HG03520 (cell line): ENCODE data around the gene ARHGAP24.
"Not testable (repeated sequence)": the region's sequence is repeated elsewhere in the genome, so short reads cannot be mapped to it uniquely, and the experiment has no call there.

Experiments
- ATAC-seq: cut with Tn5 transposase; IDR thresholded peaks from one replicate; pipeline ENCODE4 v1.9.1; 2021; ENCODE audit warnings: mild to moderate bottlenecking, moderate library complexity; ENCODE audit not compliant: unreplicated experiment

Gene ARHGAP24

DNA sequence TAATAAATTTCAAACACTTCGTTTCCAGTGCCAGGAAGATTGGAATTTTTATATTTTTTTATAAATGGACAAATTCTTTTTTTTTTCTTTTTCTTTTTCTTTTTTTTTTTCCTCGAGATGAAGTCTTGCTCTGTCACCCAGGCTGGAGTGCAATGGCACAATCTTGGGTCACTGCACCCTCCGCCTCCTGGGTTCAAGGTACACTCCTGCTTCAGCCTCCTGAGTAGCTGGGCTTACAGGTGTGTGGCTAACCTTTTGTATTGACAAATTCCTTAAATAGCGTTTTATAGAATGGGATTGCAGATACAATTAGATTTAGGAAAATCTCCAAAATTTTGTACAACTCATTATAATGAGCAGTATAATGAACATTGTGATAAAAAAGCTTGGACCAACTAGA, 328.9 kb downstream of the ARHGAP24 start:
- ATAC-seq: no peak

DNA sequence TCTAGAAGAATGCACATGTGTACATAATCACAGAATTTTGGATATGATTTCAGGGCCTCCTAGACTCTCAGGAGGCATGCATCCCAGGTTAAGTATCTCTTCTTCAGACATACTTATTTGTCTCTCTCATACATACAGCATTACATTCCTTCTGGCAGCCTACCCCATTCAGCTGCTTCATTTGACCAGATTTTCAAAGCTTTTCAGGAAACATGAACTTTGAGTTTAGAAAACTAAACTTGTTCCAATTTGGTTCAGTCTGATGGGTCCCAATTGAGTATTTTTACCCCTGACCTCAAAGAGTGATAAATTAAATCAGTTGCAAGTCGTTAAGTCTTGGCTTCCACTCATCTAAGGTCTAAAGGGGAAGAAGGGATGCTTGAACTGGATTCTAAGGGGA, 330.9 kb downstream of the ARHGAP24 start:
- no peak for ATAC-seq

DNA sequence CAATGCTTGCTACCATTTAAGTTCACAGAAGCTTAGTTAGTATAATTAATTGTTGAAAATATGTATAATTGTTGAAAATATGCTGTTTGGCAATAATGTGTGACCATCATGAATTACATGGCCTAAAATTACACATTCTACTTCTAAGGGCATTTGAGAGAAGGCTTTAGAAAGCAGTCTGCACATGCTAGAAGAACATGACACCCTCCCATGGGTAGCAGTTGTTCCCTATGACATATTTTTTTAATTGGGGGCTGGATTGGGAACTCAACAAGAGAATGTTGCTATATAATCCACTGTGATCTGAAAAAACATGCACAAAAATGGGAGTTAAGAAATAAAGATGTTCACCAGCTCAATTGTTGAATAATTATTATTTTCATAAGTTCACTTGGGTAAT, 331.4 kb downstream of the ARHGAP24 start:
- no peak for ATAC-seq

DNA sequence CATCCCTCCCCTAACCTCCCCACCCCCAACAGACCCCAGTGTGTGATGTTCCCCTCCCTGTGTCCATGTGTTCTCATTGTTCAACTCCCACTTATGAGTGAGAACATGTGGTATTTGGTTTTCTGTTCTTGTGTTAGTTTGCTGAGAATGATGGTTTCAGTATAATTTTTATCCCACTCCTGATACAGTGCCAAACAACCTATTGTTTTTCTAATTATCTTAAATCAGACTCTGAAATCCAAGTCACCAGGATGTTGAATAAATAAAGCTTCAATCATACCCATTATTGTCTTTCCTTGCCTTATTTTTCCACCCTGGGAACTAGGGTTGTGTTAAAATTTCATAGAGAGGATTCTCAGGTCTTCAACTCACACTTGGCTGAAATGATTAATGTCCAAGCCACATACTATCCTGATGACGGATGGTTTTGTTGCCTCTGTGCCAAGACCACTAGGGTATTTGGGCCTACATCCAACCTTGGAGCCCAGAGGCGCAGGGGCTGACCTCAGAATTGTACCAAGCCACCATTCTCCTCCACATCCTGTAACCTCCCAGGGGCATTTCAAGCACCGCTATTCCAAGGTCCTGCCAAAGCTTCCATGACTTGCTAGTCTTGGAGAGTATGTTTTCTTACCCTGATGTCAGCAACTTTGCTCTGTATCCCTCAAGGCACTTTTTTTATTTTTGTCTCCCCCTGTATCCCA, 332.4 kb downstream of the ARHGAP24 start:
- ATAC-seq: no peak

DNA sequence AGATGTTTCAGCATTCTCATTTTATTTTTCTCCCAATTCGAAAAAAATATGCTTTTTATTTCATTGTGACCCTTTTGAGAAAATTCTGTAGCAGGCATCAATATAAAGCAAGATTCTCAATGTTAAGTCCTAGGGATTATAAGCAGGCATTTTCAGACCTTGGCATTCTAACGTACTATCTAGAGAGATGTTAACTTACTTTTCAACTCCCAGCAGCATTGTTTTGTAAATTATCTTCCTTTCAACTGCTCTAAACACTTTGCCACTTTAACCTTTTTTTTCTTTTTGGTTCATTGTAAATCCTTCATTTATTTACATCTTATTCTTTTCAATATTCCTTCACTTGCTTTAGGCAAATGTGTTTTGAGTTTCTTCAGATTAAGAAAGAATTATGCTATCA, 333.2 kb downstream of the ARHGAP24 start:
- no peak for ATAC-seq

DNA sequence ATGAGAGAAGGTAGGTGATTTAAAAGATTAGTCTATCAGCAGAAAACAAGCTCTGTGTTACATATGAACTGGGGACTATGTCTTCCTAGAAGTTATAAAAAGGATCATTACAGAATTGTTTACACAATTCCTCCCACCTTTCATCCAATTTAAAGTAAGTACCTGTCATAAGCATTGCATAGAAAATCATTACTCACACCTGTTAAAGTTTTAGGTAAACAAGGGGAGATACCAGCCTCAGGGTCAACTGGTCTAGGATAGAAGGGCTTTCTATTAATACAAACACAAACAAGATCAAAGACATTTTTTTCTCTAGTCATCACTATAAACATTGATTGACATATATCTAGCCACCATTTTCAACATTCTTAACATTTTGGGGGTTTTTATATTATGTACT, 333.9 kb downstream of the ARHGAP24 start:
- no peak for ATAC-seq

DNA sequence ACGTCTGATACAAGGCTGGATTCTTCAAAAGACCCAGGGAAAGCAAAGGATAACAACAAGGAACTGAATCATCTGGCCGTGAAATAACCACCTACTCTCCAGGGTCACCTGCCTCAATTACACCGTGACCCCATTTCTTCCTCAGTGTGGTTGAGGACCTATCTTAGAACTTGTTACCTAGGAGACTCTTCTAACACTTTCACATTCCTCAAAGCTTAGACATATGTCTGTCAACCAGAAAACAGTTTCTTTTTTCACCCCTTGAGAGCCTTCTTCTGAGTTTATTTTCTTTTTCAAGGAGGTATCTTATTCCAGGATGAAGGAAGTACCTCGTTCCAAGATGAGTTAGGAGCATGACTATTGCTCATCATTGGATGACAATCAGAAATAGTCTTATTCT, 337.8 kb downstream of the ARHGAP24 start:
- no peak for ATAC-seq

DNA sequence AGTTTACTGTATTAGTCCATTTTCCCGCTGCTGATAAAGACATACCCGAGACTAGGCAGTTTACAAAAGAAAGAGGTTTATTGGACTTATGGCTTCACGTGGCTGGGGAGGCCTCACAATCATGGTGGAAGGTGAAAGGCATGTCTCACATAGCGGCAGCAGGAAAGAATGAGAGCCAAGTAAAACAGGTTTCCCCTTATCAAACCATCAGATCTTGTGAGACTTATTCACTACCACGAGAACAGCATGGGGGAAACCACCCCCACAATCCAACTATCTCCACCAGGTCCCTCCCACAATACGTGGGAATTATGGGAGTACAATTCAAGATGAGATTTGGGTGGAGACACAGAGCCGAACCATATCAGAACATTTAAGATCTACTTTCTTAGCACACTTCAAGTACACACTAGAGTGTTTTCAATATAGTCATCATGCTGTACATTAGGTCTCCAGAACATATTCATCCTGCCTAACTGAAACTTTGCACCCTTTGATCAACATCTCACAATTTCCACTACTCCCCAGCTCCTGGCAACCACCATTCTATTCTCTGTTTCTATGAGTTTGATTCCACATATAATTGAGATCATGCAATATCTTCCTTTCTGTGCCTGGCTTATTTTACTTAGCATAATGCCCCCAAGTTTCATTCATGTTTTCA, 341.0 kb downstream of the ARHGAP24 start:
- no peak for ATAC-seq

DNA sequence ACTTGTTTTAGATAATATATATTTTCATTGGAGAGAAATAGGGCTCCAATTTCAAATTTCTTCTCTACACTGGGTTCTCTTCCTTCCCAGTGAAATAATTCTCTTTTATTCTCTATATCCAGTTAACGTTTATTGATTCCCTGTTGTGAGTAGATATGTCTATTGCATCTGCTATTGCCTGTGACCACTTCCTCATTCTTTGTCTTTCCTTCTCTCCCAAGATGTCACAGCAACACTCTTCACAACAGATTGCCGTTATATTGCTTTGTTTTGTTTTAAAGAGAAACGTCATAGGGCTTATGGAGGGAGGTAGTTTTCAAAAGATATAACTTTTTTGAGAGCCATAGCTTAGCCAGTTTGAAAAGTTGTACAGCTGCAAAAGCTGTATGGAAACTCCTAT, 343.8 kb downstream of the ARHGAP24 start:
- no peak for ATAC-seq

DNA sequence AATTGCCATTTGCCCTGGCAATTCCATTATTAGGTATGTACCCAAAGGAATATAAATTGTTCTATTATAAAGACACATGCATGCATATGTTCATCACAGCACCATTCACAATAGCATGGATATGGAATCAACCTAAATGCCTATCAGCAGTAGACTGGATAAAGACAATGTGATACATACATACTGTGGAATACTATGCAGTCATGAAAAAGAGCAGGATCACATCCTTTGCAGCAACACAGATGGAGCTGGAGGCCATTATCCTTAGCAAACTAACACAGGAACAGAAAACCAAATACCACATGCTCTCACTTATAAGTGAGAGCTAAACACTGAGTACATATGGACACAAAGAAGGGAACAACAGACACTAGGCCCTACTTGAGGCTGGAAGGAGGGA, 345.2 kb downstream of the ARHGAP24 start:
- ATAC-seq: not testable (repeated sequence)

DNA sequence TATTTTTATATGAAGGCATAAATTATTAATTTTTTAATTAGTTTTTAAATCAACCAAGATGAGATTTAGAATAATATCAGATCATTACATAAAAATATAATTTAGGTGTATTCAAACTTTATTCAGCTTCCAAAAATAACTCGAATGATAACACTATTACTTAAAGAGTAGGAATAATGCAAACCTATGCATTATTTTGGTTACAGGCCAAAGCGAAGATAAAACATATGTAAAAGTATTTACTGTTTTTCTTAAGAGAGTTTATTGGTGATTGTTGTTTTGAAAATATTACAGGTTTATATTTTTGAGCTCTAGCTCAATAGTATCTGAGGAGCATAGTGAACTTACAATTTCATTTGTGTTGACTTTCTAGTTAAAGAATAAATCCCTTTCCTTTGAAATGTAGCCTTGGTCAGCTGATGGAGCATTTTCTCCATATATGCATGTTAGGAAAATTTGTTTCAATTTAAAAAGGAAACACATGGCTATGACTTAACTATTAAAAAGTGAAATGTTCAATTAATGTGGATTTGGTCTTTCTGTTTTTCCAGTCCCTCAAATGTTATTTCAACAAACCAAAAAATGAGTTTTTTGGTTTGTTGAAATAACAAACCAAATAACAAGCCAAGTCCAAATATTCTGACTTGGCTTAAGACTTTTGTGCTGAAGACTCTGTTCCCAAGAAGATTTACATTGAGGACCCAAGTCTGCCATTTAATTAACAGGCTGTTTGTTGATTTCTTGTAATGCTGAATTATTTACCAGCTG, 346.9 kb downstream of the ARHGAP24 start:
- no peak for ATAC-seq

DNA sequence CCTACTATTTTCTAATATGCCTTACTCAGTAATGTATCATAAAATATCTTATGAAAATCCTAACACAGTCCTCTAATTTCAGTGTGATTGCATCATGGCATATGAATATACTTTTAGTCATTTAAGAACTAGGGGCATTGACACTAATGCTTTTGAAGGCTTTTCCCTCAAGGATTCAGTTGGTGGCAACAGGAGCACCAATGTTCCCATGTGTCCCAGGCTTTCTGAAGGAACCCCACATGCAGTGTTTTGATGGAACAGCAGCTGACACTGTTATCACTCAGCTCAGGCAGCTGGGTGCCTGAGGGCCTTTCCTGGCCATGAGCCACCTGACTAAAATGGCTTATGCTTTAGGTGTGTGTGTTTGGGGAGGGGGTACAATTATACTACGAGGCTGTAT, 348.3 kb downstream of the ARHGAP24 start:
- ATAC-seq: no peak

DNA sequence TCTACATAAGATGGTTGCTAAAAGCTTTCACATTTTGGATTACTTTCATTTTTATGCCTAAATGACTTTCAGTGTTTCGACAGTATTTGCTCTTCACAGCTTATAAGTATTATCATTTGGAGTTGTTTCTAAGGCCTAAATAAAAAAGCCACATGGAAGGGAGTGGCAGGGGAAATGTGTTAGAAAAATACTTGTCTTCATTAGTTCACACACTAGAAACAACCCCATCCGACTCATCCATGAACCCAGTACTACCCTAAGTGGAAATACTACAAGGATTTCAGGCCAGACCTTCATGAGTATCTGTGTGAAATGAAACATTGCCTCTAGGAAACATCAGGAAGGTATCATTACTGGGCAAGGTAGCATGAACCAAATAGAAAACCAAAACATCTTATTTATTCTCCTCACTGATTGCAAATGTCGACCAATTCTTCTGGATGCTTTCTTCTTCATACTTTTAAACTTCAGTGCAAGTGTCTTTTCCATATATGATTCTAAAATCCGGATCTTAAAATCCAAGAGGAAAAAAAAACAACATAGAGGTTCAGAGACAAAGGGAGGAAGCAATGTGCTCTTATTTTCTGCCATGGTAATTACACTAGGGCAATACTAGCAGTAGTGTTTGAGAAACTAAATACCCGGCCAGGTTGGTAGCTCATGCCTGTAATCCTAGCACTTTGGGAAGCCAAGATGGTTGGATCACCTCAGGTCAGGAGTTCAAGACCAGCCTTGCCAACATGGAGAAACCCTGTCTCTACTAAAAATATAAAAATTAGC, 349.4 kb downstream of the ARHGAP24 start:
- no peak for ATAC-seq

DNA sequence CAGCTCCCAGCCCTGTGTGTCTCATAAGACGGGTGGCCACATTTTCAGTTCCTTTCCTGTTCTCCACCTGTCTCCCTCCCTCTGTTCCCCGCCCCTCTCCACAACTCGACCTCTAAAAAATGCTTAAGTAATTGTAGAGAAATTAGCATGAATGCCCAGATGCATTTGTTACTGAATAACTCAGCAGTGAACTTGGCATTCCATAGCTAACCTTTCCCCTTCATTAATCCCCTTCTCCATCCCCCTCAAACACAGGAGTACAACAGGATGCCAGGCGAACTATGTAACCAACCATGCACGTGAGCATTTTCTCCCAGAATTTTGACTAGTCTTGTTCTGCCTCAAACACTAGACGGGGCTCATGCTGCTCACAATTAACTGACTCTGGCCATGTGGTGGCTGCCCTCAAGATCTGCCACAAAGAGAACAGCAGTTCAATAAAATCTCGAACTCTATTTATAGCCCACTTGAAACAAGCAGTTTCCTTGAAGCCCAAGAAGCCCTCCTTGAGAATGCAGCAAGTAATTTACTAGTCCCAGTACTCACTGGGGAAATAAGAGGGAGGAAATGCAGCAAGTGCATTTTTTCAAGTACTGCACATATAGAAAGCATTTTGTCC, 351.2 kb downstream of the ARHGAP24 start:
- no peak for ATAC-seq

DNA sequence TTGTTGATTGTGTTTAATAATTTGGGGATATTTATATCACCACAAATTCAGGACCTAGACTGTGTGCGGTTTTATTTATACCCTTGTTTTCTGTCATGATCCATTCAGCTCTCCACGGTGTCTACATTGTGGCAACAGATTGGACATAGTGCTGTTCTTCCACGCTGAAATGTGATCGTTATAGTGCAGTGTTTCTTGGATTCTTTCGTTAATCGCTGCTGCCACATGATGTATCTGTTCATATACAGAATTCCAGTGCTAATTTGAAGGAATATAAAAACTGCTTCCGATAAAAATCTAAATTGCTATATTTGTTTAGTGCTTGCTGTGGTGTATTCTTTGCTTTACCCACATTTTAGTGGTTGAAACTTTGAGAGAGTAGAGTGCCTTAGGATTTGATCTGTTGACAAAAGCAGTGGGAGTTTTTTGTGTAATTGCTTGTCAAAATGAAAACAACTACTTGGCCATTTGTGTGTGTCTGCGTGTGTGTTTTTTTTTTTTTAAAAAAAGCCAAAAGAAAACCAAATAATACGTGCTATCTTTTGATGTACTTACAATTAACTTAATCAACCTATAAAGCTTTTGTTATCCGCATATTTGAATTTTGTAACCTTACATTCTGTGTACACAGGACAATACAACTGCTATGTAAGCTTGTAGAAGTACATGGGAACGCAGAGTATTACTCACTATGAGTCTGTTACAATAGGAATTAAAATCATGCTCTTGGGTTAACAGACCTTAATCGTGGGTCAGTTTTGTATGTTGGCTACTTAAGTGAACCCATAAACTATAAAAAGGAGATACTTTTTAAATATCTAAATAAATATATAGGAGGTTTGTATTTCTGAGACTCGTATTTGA, 353.3 kb downstream of the ARHGAP24 start:
- ATAC-seq: no peak

DNA sequence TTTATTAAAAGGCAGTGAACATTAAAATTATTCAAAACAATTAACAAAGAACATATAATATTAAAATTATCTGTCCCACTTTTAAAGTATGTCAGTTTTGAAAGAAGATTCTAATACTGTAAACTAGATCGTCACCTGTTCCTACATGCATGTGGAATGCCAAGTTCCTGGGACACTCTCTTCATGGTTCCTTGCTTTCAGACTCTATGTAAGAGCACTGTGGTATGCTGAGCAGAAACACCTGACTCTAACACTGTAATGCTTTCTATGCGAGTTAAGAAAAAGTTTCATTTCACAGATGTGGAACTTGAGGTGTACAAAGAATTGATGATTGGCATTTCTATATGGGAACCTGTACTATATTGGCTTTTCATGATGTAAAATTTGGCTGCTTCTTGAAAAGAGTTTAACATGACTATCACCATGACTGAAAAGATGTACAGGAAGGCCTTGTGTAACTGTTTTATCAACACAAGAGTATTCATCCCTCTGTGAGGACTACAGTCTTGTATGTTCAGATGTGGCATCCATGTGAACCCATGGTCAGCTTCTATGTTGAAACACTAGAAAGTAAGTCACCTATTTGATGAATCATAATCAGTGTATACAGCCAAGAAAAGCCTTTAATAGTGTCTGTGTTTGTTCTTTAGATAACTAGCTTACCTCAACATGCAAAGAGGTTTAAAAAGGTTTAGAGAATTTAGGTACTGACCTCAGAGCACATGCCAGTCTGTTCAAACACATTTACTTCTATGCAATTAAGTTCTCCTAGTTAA, 354.5 kb downstream of the ARHGAP24 start:
- no peak for ATAC-seq

DNA sequence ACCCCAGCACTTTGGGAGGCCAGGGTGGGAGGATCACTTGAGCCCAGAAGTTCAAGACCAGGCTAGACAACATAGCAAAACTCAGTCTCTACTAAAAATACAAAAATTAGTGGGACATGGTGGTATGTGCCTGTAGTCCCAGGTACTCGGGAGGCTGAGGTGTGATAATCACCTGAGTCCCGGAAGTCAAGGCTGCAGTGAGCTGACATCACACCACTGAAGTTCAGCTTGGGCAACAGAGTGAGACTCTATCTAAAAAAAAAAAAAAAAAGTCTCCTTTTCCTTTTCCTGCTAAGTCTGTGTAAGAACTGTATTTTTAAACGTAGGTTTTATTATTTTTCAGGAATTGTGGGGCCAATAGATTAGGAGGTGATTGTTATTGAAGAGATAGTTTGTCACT, 356.7 kb downstream of the ARHGAP24 start:
- ATAC-seq: no peak

DNA sequence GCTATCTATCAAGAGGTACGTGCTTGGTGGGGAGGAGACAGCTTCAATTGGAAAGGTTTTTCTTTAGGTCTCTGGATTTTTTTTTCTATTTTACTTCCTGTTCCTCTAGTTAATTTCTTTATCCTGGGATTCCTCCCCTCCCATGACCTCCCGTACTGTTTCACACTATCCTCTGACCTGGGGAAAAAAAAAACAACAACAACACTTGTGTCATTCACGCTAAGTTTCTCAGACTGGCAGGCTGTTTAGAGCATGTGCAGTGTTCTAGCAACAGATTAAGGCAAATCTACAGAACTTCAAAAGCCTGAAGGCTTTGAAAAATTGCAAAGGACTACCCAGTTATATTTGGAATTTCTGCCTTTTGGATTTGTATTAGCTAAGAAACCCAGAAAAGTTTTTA, 358.4 kb downstream of the ARHGAP24 start:
- ATAC-seq: no peak

DNA sequence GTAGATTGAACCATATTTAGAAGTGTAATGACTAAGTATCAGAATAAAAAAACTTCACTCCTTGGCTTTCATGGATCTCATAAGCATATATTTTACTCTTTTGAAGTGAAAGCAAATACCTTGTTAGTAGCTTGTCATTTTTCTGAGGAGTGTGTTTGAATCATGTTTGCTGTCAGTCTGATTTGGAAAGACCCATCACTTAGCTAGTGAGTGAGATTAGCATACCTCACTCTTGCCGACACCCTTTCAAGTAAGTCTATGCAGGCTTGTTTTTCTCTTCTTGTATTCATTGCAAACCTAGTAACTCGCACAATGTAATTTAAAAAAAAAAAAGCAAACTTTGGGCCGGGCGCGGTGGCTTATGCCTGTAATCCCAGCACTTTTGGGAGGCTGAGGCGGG, 360.0 kb downstream of the ARHGAP24 start:
- no peak for ATAC-seq
